ENCODE measurements around the gene BRPF1. TPM values are rescaled to one million over a fixed set of nuclear protein-coding genes. Genes with fewer than 3 reads are reported as not detected.

The BRPF1 gene
- total and polyA plus RNA-seq, 2 donors (not counting 1 experiment from before 2014, with no cell fraction given) = 24.4 to 36.5 TPM

- no peaks in the 10 kb centered on the region for H3K27me3 Mint-ChIP-seq
- intact Hi-C loops (cut with micrococcal nuclease) = loop anchor here (5.0 kb wide), 1 partner anchor 246 kb away; the partner anchor contains the start of gene FANCD2
- Histone ChIP-seq H4K20me1 (ENCODE audit: control insufficient read depth, insufficient read depth, low read length, poor library complexity, severe bottlenecking) (no peaks in the 10 kb centered on the region), H3K79me2 (ENCODE audit: control insufficient read depth, insufficient read depth, low read length) (peaks cover 10% of the 10 kb centered on the region), H3K9me3 (ENCODE audit: control extremely low read depth in 1 of 3, control insufficient read depth in 2 of 3, insufficient read depth in 1 of 3, low read length in 2 of 3) (no peaks in the 10 kb centered on the region), H3K9ac (ENCODE audit: low read length) (peak overlapping the region; percentile 28), H3K27me3 (replicated peaks in 1 of 4; ENCODE audit: control extremely low read depth in 1 of 4, control insufficient read depth in 3 of 4, insufficient read depth in 4 of 4, low read length in 3 of 4) (no peaks in the 10 kb centered on the region), H2AFZ (ENCODE audit: insufficient read depth, low read depth, low read length, poor library complexity, severe bottlenecking) (no peak overlapping the region), H3K4me2 (replicated peaks; ENCODE audit: low read depth, low read length, poor library complexity, severe bottlenecking) (peak overlapping the region; percentile 59), H3K36me3 (replicated peaks in 1 of 2; ENCODE audit: control extremely low read depth in 1 of 2, control insufficient read depth in 1 of 2, extremely low read depth in 1 of 2, insufficient read depth in 2 of 2, low read length in 1 of 2) (peaks cover 2 to 33% of the 10 kb centered on the region in 2 experiments), H3K4me3 (ENCODE audit: control extremely low read depth in 1 of 5, extremely low read depth in 1 of 5, insufficient read depth in 1 of 5, low read depth in 2 of 5, low read length in 4 of 5) (no peak overlapping the region), H3K27ac (ENCODE audit: low read length in 2 of 2) (peak overlapping the region; percentile 22 to 61), H3K4me1 (ENCODE audit: control insufficient read depth in 2 of 2, insufficient read depth in 2 of 2, low read length in 2 of 2) (peaks cover 51 to 59% of the 10 kb centered on the region in 2 donors)
- WGBS (ENCODE audit: insufficient coverage) = 57% methylated on average over 1 of the region's 1 CpG
- POLR2A ChIA-PET = interaction anchor here (0.5 to 3.7 kb wide), 8 partner anchors 11 to 387 kb away, joined by 4 to 18 read pairs (median 6); partner anchors contain the start of genes ARPC4, EMC3, OGG1 and RPUSD3
- no peak for ATAC-seq (ENCODE audit: low read depth)
- peak overlapping the region; percentile 64 for H3K27ac Mint-ChIP-seq
- TF ChIP-seq EZH2 (IDR thresholded peaks at IDR 0.05; ENCODE audit: borderline replicate concordance, insufficient read depth, low read depth, low read length, poor library complexity, severe bottlenecking) (no peak), CTCF (IDR thresholded peaks at IDR 0.05) (no peak)
- DNase-seq = no peak
- H3K4me3 Mint-ChIP-seq = peak overlapping the region; percentile 18
- peaks cover 55% of the 10 kb centered on the region for H3K4me1 Mint-ChIP-seq
- H3K9me3 Mint-ChIP-seq (ENCODE audit: insufficient read depth) = no peaks in the 10 kb centered on the region
- CTCF ChIA-PET = interaction anchor here (0.6 to 4.6 kb wide), 19 partner anchors 9 to 957 kb away, joined by 3 to 25 read pairs (median 3); partner anchors contain the start of genes ARPC4, EMC3, OGG1 and TADA3
Observed at GRCh38 chr3:9781551-9781950, 50.0 kb downstream of the BRPF1 start.

GRCh38 chr3:9781978-9782603 lies 50.6 kb downstream of the BRPF1 start:
- ATAC-seq (ENCODE audit: low read depth) (no peak), DNase-seq (no peak)
- Histone ChIP-seq H2AFZ (ENCODE audit: insufficient read depth, low read depth, low read length, poor library complexity, severe bottlenecking) (no peak overlapping the region), H3K27ac (ENCODE audit: low read length in 2 of 2) (peak overlapping the region; percentile 22 to 61), H3K9ac (ENCODE audit: low read length) (peak overlapping the region; percentile 37), H4K20me1 (ENCODE audit: control insufficient read depth, insufficient read depth, low read length, poor library complexity, severe bottlenecking) (no peaks in the 10 kb centered on the region), H3K4me1 (ENCODE audit: control insufficient read depth in 2 of 2, insufficient read depth in 2 of 2, low read length in 2 of 2) (peaks cover 51 to 58% of the 10 kb centered on the region in 2 donors), H3K4me3 (ENCODE audit: control extremely low read depth in 1 of 5, extremely low read depth in 1 of 5, insufficient read depth in 1 of 5, low read depth in 2 of 5, low read length in 4 of 5) (peak overlapping the region in 1 of 5 experiments; percentile 18), H3K9me3 (ENCODE audit: control extremely low read depth in 1 of 3, control insufficient read depth in 2 of 3, insufficient read depth in 1 of 3, low read length in 2 of 3) (no peaks in the 10 kb centered on the region), H3K27me3 (replicated peaks in 1 of 4; ENCODE audit: control extremely low read depth in 1 of 4, control insufficient read depth in 3 of 4, insufficient read depth in 4 of 4, low read length in 3 of 4) (no peaks in the 10 kb centered on the region), H3K36me3 (replicated peaks in 1 of 2; ENCODE audit: control extremely low read depth in 1 of 2, control insufficient read depth in 1 of 2, extremely low read depth in 1 of 2, insufficient read depth in 2 of 2, low read length in 1 of 2) (peaks cover 2 to 39% of the 10 kb centered on the region in 2 experiments), H3K79me2 (ENCODE audit: control insufficient read depth, insufficient read depth, low read length) (peaks cover 14% of the 10 kb centered on the region), H3K4me2 (replicated peaks; ENCODE audit: low read depth, low read length, poor library complexity, severe bottlenecking) (peak overlapping the region; percentile 59)
- WGBS (ENCODE audit: insufficient coverage) = 33% methylated on average over 3 of the region's 3 CpGs
- ChIA-PET POLR2A (interaction anchor here (0.5 to 3.7 kb wide), 7 partner anchors 11 to 387 kb away, joined by 4 to 18 read pairs (median 7); partner anchors contain the start of genes ARPC4, EMC3, OGG1 and RPUSD3), CTCF (interaction anchor here (0.6 to 4.6 kb wide), 21 partner anchors 9 to 957 kb away, joined by 3 to 25 read pairs (median 4); partner anchors contain the start of genes ARPC4, EMC3, OGG1 and TADA3)
- Mint-ChIP-seq H3K27me3 (no peaks in the 10 kb centered on the region), H3K9me3 (ENCODE audit: insufficient read depth) (no peaks in the 10 kb centered on the region), H3K4me1 (peaks cover 54% of the 10 kb centered on the region), H3K4me3 (peak overlapping the region; percentile 61), H3K27ac (peak overlapping the region; percentile 83)
- intact Hi-C loops (cut with micrococcal nuclease) = loop anchor here (1.0 to 5.0 kb wide), 2 partner anchors 62 to 245 kb away; partner anchors contain the start of genes FANCD2 and RPUSD3
- TF ChIP-seq EZH2 (IDR thresholded peaks at IDR 0.05; ENCODE audit: borderline replicate concordance, insufficient read depth, low read depth, low read length, poor library complexity, severe bottlenecking) (no peak), CTCF (IDR thresholded peaks at IDR 0.05) (no peak)
